GM12878 (cell line): ENCODE data around the gene CD70. TPM values are rescaled to one million over a fixed set of nuclear protein-coding genes. Genes with fewer than 3 reads are reported as not detected.

ENCODE experiments used
- ATF2 ChIP-seq: IDR thresholded peaks from 2 replicates; pipeline ENCODE4 v1.6.1; 2012; ENCODE audit warnings: low read length, inconsistent platforms
- CBFB ChIP-seq: IDR thresholded peaks from 2 replicates; pipeline ENCODE4 v1.6.1; 2016; ENCODE audit warnings: antibody characterized with exemption, low read depth
- CBX5 ChIP-seq: sonication (generic); IDR thresholded peaks from 2 replicates; pipeline ENCODE4 v1.6.1; 2016; ENCODE audit warnings: low read depth, moderate library complexity, mild to moderate bottlenecking, inconsistent platforms
- FOXM1 ChIP-seq: IDR thresholded peaks from 2 replicates; pipeline ENCODE4 v1.6.1; 2012; ENCODE audit warnings: low read depth, mild to moderate bottlenecking, inconsistent platforms, low read length, moderate library complexity
- LARP7 ChIP-seq: fragments of 450-650 bp; IDR thresholded peaks from 2 replicates; pipeline ENCODE4 v1.6.1; 2017; ENCODE audit warnings: mild to moderate bottlenecking
- MEF2B ChIP-seq: fragments of 450-650 bp; IDR thresholded peaks from 2 replicates; pipeline ENCODE4 v1.6.1; 2018; ENCODE audit warnings: mild to moderate bottlenecking, moderate library complexity; ENCODE audit not compliant: partially characterized antibody, poor library complexity, severe bottlenecking
- MTA3 ChIP-seq: IDR thresholded peaks from 2 replicates; pipeline ENCODE4 v1.6.1; 2012; ENCODE audit warnings: low read length, inconsistent platforms, borderline replicate concordance
- NFIC ChIP-seq: IDR thresholded peaks from 2 replicates; pipeline ENCODE4 v1.6.1; 2012; ENCODE audit warnings: low read depth, mild to moderate bottlenecking, inconsistent platforms, low read length, moderate library complexity
- RELA ChIP-seq: fragments of 450-650 bp; IDR thresholded peaks from 2 replicates; pipeline ENCODE4 v1.8.0; 2014; ENCODE audit warnings: borderline replicate concordance; ENCODE audit not compliant: partially characterized antibody
- SKIL ChIP-seq: fragments of 450-650 bp; IDR thresholded peaks from 2 replicates; pipeline ENCODE4 v1.6.1; 2017; ENCODE audit warnings: mild to moderate bottlenecking, low read depth, inconsistent platforms; ENCODE audit not compliant: poor library complexity, severe bottlenecking
- SPI1 ChIP-seq: IDR thresholded peaks from 2 replicates; pipeline ENCODE4 v1.6.1; 2011; ENCODE audit warnings: low read depth, mild to moderate bottlenecking, low read length, moderate library complexity, borderline replicate concordance; ENCODE audit not compliant: insufficient read depth
- SUPT20H ChIP-seq: IDR thresholded peaks from 2 replicates; pipeline ENCODE4 v1.6.1; 2011; ENCODE audit warnings: low read depth, mild to moderate bottlenecking, low read length, moderate library complexity, borderline replicate concordance; ENCODE audit not compliant: control insufficient read depth
- polyA plus RNA-seq, 11 experiments: library from polyadenylated mRNA; depleted of rRNA in 4 of 11; unstranded in 6 of 11; stranded (reverse) in 5 of 11; fragments of >200 nt; fragmentation: Nextera tagmentation in 4 of 11; fragmentation: Illumina TruSeq in 1 of 11; extraction: Ambion mirVana in 4 of 11; extraction: Trizol in 1 of 11; gene quantifications; 1 replicate in 1 of 11; 2 replicates in 10 of 11; pipeline versions ENCODE4 v1.2.1 to v1.2.3, GENCODE V29; 2011 to 2016; ENCODE audit warnings: inconsistent platforms in 2 of 11, missing spikeins in 2 of 11, low read depth in 1 of 11
- total RNA-seq, 4 experiments: library from RNA; depleted of rRNA in 3 of 4; stranded (reverse); fragments of >200 nt in 3 of 4; fragmentation: Illumina TruSeq in 1 of 4; extraction: Trizol in 1 of 4; gene quantifications; 2 replicates each; pipeline versions ENCODE4 v1.2.1 to v1.2.3, GENCODE V29; 2013 to 2021
- TF ChIP-seq, protein P1 (sequence below): fragments of 450-650 bp; IDR thresholded peaks from 2 replicates; pipeline ENCODE4 v1.6.1; 2017; ENCODE audit warnings: mild to moderate bottlenecking, moderate library complexity

CD70 gene
- total and polyA plus RNA-seq, 10 of the 15 experiments (the other 5 are each of a cell fraction or from before 2014, with no cell fraction given): 16.4 to 441 (median 265) TPM

- TF ChIP-seq SUPT20H: no peak
- peak; percentile 44; the same call in 1 of the 2 replicates for TF ChIP-seq MTA3
- TF ChIP-seq MEF2B: peak; percentile 45
- TF ChIP-seq SPI1: peak; percentile 68
- no peak for TF ChIP-seq LARP7
- peak; percentile 90 for TF ChIP-seq NFIC
- TF ChIP-seq RELA: peak; percentile 76
- TF ChIP-seq CBX5: no peak
- peak; percentile 54; the same call in 1 of the 2 replicates for TF ChIP-seq ATF2
- TF ChIP-seq, protein P1, sequence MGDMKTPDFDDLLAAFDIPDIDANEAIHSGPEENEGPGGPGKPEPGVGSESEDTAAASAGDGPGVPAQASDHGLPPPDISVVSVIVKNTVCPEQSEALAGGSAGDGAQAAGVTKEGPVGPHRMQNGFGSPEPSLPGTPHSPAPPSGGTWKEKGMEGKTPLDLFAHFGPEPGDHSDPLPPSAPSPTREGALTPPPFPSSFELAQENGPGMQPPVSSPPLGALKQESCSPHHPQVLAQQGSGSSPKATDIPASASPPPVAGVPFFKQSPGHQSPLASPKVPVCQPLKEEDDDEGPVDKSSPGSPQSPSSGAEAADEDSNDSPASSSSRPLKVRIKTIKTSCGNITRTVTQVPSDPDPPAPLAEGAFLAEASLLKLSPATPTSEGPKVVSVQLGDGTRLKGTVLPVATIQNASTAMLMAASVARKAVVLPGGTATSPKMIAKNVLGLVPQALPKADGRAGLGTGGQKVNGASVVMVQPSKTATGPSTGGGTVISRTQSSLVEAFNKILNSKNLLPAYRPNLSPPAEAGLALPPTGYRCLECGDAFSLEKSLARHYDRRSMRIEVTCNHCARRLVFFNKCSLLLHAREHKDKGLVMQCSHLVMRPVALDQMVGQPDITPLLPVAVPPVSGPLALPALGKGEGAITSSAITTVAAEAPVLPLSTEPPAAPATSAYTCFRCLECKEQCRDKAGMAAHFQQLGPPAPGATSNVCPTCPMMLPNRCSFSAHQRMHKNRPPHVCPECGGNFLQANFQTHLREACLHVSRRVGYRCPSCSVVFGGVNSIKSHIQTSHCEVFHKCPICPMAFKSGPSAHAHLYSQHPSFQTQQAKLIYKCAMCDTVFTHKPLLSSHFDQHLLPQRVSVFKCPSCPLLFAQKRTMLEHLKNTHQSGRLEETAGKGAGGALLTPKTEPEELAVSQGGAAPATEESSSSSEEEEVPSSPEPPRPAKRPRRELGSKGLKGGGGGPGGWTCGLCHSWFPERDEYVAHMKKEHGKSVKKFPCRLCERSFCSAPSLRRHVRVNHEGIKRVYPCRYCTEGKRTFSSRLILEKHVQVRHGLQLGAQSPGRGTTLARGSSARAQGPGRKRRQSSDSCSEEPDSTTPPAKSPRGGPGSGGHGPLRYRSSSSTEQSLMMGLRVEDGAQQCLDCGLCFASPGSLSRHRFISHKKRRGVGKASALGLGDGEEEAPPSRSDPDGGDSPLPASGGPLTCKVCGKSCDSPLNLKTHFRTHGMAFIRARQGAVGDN: peak; percentile 50; the same call in 1 of the 2 replicates
- peak; percentile 75; the same call in 1 of the 2 replicates for TF ChIP-seq CBFB
- TF ChIP-seq FOXM1: peak; percentile 83; the same call in 1 of the 2 replicates
- peak; percentile 66 for TF ChIP-seq SKIL
Measured at GRCh38 chr19:6556480-6557195, 34.3 kb downstream of the CD70 start (continued).
